LNCAP (cell line): Measurements from ENCODE around the gene ACOD1.

Experiments used
- TF ChIP-seq, protein P1 (sequence below): fragments of 450-650 bp; IDR thresholded peaks from 2 replicates; pipeline ENCODE4 v1.5.1; 2017; ENCODE audit warnings: mild to moderate bottlenecking

ACOD1 gene

DNA sequence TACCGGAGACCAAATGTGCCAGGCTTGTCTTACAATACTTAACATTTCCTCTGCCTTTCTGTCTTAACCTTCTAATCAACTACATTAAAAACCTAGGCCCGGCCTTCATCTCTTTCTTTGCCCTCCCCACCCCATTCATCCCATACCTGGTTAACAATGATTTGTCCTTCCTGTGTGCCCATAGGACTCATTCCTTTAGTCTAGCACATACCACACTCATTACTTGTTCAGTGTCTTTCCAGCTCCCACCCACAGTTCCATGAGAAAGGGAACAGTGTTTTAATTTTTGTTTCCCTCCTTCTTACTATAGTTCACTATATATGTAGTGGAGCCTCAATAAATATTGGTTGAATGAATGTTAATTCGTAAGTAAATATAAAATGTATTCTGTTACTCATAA, 46.0 kb downstream of the ACOD1 start:
- TF ChIP-seq, protein P1, sequence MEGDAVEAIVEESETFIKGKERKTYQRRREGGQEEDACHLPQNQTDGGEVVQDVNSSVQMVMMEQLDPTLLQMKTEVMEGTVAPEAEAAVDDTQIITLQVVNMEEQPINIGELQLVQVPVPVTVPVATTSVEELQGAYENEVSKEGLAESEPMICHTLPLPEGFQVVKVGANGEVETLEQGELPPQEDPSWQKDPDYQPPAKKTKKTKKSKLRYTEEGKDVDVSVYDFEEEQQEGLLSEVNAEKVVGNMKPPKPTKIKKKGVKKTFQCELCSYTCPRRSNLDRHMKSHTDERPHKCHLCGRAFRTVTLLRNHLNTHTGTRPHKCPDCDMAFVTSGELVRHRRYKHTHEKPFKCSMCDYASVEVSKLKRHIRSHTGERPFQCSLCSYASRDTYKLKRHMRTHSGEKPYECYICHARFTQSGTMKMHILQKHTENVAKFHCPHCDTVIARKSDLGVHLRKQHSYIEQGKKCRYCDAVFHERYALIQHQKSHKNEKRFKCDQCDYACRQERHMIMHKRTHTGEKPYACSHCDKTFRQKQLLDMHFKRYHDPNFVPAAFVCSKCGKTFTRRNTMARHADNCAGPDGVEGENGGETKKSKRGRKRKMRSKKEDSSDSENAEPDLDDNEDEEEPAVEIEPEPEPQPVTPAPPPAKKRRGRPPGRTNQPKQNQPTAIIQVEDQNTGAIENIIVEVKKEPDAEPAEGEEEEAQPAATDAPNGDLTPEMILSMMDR = no peak

DNA sequence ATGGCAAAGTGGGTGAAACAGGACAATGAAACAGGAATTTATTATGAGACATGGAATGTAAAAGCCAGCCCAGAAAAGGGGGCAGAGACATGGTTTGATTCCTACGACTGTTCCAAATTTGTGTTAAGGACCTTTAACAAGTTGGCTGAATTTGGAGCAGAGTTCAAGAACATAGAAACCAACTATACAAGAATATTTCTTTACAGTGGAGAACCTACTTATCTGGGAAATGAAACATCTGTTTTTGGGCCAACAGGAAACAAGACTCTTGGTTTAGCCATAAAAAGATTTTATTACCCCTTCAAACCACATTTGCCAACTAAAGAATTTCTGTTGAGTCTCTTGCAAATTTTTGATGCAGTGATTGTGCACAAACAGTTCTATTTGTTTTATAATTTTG, 52.2 kb downstream of the ACOD1 start:
- TF ChIP-seq, protein P1 = no peak

DNA sequence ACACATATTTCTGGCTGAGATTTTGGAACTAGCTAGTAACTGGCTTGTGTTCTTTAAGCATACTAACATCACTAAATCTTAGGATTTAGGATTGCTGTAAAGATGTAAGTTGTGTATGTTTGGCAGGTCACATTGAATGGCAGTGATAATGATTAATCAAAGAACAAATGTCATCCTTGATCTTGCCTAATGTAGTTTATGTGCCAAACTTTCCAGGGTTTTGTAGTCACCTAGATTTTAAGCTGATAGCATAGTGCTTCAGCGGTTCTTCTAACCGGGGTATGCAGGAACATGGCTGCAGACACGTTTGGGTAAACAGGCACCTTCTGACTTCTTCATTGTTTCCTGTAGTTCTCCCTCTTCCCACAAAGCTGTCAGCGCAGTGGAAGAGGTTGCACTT, 53.2 kb downstream of the ACOD1 start:
- TF ChIP-seq, protein P1 = no peak

DNA sequence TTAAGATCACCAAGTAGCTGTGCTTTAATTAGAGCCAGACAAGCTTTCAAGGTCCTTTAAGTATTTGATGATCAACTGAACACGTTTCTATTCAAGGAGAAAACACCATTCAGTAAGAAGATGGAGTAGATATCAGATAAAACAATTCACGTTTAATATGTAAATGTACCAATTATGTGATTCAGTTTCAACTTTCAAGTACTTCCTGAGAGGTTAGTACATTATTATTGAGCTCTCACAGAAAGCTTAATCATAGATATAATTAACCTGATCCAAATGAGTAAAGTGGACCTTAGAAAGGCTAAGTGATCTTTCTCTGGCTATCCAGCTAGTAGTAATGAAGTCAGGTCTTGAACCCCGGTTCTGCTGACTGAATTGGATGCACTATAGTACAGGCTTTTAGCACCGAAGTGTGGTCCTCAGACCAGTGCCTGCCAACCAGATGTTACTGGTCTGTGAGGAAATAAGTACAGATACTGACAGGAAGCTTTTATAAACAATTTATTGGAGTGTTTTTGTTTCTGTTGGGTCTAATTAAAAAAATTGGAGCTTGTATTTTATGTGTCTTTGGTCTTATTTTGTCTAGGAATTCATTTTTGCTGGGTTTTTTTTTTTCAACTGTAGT, 53.8 kb downstream of the ACOD1 start:
- TF ChIP-seq, protein P1 = no peak

- TF ChIP-seq, protein P1 = peak; percentile 68
These were observed 54.4 kb downstream of the ACOD1 start for GRCh38 chr13:77002590-77003190.
